Measurements from ENCODE around the gene NUDC.

Gene NUDC

GRCh38 chr1:26970810-26971209, 49.3 kb downstream of the NUDC start:
- peak; percentile 34 for DNase-seq (ENCODE audit: low read depth)
- TF ChIP-seq, protein P1, sequence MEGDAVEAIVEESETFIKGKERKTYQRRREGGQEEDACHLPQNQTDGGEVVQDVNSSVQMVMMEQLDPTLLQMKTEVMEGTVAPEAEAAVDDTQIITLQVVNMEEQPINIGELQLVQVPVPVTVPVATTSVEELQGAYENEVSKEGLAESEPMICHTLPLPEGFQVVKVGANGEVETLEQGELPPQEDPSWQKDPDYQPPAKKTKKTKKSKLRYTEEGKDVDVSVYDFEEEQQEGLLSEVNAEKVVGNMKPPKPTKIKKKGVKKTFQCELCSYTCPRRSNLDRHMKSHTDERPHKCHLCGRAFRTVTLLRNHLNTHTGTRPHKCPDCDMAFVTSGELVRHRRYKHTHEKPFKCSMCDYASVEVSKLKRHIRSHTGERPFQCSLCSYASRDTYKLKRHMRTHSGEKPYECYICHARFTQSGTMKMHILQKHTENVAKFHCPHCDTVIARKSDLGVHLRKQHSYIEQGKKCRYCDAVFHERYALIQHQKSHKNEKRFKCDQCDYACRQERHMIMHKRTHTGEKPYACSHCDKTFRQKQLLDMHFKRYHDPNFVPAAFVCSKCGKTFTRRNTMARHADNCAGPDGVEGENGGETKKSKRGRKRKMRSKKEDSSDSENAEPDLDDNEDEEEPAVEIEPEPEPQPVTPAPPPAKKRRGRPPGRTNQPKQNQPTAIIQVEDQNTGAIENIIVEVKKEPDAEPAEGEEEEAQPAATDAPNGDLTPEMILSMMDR (IDR thresholded peaks at IDR 0.05; ENCODE audit: low read length, missing control alignments) = no peak
- no peak overlapping the region for H3K4me3 ChIP-seq (replicated peaks; ENCODE audit: low read depth, low read length)

- TF ChIP-seq, protein P1 (IDR thresholded peaks at IDR 0.05; ENCODE audit: low read length, missing control alignments) = no peak
- no peak overlapping the region for H3K4me3 ChIP-seq (replicated peaks; ENCODE audit: low read depth, low read length)
- no peak for DNase-seq (ENCODE audit: low read depth)
Measured at GRCh38 chr1:26971590-26971989, 50.0 kb downstream of the NUDC start.

DNA sequence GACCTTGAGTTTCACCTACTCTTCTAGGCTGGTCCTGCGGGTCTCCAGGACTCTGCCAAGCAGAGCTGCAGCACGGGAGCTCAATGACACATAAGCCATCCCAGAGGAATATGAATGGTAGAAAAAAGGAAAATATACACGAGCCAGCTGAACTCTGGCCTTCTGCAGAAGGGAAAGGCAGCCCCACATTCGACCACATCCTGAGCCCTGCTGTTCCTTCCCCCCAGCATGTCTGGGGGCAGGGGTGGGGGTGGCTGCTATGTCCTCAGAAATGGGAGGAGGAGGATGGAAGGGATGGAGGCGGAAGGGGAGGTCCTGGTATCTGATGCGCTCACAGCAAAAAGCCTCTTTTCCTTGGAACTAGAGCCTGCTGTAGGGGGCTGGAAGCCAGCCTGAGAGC, 50.8 kb downstream of the NUDC start:
- TF ChIP-seq, protein P1 (IDR thresholded peaks at IDR 0.05; ENCODE audit: low read length, missing control alignments) = no peak
- no peak for DNase-seq (ENCODE audit: low read depth)
- no peak overlapping the region for H3K4me3 ChIP-seq (replicated peaks; ENCODE audit: low read depth, low read length)

- DNase-seq (ENCODE audit: low read depth) = no peak
- H3K4me3 ChIP-seq (replicated peaks; ENCODE audit: low read depth, low read length) = no peak overlapping the region
- TF ChIP-seq, protein P1 (IDR thresholded peaks at IDR 0.05; ENCODE audit: low read length, missing control alignments) = no peak
Measured at GRCh38 chr1:26972821-26973220, 51.3 kb downstream of the NUDC start.

DNA sequence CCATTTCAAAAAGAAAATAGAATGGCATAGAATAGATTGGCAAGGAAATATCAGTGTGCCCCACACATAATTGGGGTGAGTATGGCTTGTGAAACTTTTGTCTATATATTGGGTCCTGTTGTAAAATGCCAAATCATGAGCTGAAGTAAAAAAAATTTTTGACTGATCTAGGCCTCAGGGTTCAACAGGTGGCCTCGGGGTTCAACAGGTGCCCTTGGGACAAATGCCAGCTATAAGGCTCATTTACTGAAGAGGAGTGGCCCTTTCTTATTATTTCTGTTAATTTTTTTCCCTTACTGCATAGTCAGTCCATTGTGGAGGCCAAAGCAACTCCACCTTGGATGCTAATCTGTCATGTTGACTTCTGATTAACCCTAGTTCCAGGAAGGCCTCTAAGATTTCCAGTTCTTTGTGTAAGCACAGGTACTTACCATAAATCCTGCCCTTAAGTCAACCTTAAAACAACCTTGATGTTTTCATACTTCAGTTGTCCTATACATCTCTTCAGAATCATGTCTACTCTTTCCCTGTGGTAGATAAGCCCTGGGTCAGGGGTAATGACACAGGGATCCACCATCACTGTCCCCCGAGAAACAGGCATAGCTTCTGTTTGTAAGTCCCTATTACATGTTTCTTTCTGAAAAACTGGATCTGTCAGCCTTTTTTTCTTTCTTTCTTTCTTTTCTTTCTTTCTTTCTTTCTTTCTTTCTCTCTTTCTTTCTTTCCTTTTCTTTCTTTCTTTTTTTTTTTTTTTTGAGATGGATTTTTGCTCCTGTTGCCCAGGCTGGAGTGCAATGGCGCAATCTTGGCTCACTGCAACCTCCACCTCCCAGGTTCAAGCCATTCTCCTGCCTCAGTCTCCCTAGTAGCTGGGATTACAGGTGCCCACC, 55.3 kb downstream of the NUDC start:
- TF ChIP-seq, protein P1 (IDR thresholded peaks at IDR 0.05; ENCODE audit: low read length, missing control alignments) = no peak
- no peak for DNase-seq (ENCODE audit: low read depth)
- H3K4me3 ChIP-seq (replicated peaks; ENCODE audit: low read depth, low read length) = no peak overlapping the region

DNA sequence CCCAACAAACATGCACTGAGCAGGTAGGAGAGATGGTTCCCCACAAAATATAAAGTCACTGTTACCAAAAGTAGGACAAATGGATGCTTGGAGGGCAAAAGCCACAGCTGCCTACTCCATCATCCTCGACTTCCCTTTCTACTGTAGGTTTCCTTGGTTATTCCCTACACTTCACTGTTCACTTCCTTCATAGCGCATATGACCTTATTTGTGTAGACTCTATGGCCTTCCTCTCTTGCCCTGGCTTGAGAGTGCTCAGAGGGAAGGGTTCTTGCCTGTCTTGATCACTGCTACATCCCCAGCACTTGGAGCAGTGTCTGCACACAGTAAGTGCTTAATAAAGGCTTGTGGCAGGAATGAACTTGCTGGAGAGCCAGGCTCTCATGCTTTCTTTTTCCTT, 57.4 kb downstream of the NUDC start:
- TF ChIP-seq, protein P1 (IDR thresholded peaks at IDR 0.05; ENCODE audit: low read length, missing control alignments) = no peak
- no peak for DNase-seq (ENCODE audit: low read depth)
- no peak overlapping the region for H3K4me3 ChIP-seq (replicated peaks; ENCODE audit: low read depth, low read length)

Measured in fibroblast of pulmonary artery (primary cell).